Ascending aorta (tissue), 2 donors: ENCODE measurements around the gene IFIT1. TPM values are rescaled to one million over a fixed set of nuclear protein-coding genes. Genes with fewer than 3 reads are reported as not detected.
"Not testable (repeated sequence)": the region's sequence is repeated elsewhere in the genome, so short reads cannot be mapped to it uniquely, and the experiment has no call there.

Experiments
- DNase-seq, 2 donors: peaks; one replicate each; pipeline ENCODE4 v3.0.0-alpha.2; 2019; ENCODE audit warnings: low spot score in 2 of 2
- H3K27ac ChIP-seq, 2 donors: fragments of 200-600 bp; sonication (generic); one replicate each; pipeline ENCODE4 v1.5.1; 2016 to 2017; ENCODE audit warnings: mild to moderate bottlenecking in 1 of 2
- H3K27me3 ChIP-seq: fragments of 200-600 bp; sonication (generic); one replicate; pipeline ENCODE4 v1.5.1; 2017
- H3K36me3 ChIP-seq, 2 donors: fragments of 200-600 bp; sonication (generic); one replicate each; pipeline ENCODE4 v1.5.1; 2016
- H3K4me1 ChIP-seq, 2 donors: fragments of 200-600 bp; sonication (generic); one replicate each; pipeline ENCODE4 v1.5.1; 2016 to 2017; ENCODE audit warnings: mild to moderate bottlenecking in 1 of 2
- H3K4me3 ChIP-seq, 2 donors: fragments of 200-600 bp; sonication (generic); one replicate each; pipeline ENCODE4 v1.5.1; 2016 to 2017; ENCODE audit warnings: mild to moderate bottlenecking in 1 of 2
- H3K9me3 ChIP-seq, 2 donors: fragments of 200-600 bp; sonication (generic); one replicate each; pipeline ENCODE4 v1.5.1; 2016
- intact Hi-C: fragments of 100-400 bp; cut with DNase I; formaldehyde crosslinking; loops from one replicate; pipeline ENCODE4 v1.15.1; 2023
- total RNA-seq: library from RNA; depleted of rRNA; stranded (reverse); fragments of >200 nt; gene quantifications from one replicate; pipeline ENCODE4 v1.1.0, GENCODE V29; 2016
- TF ChIP-seq, protein P1 (sequence below), 3 experiments: fragments of 200-600 bp in 2 of 3; fragments of 450-650 bp in 1 of 3; sonication (generic) in 2 of 3; IDR thresholded peaks; one replicate each; pipeline ENCODE4 v1.5.1; 2016 to 2019; ENCODE audit warnings: antibody characterized with exemption in 3 of 3, mild to moderate bottlenecking in 1 of 3, moderate library complexity in 1 of 3

Gene IFIT1
- total RNA-seq, 1 donor from 2014 or later: 28.5 TPM

DNA sequence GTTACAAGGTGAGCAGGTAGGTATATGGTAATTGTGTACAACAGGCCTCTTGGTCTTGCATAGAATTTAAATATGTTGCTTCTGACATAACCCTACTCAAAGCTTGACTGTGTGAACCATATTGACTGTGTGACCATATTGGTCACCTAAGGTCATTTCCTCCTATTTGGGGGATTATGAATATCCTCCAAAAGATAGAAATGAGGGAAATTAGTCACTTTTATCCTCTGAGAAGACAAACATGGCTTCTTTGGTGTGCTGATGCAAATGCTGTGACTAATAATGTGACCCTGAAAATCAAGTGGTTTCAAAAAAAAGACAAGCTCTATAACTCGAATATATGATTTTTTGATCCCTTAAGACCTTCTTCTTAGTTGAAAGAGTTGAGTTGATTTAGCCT is 49.9 kb downstream of the IFIT1 start:
- Histone ChIP-seq H3K27me3 (no peaks in the 10 kb centered on the region), H3K36me3 (no peaks in the 10 kb centered on the region), H3K4me3 (no peak overlapping the region), H3K27ac (no peak overlapping the region), H3K4me1 (no peaks in the 10 kb centered on the region), H3K9me3 (no peaks in the 10 kb centered on the region)
- TF ChIP-seq, protein P1, sequence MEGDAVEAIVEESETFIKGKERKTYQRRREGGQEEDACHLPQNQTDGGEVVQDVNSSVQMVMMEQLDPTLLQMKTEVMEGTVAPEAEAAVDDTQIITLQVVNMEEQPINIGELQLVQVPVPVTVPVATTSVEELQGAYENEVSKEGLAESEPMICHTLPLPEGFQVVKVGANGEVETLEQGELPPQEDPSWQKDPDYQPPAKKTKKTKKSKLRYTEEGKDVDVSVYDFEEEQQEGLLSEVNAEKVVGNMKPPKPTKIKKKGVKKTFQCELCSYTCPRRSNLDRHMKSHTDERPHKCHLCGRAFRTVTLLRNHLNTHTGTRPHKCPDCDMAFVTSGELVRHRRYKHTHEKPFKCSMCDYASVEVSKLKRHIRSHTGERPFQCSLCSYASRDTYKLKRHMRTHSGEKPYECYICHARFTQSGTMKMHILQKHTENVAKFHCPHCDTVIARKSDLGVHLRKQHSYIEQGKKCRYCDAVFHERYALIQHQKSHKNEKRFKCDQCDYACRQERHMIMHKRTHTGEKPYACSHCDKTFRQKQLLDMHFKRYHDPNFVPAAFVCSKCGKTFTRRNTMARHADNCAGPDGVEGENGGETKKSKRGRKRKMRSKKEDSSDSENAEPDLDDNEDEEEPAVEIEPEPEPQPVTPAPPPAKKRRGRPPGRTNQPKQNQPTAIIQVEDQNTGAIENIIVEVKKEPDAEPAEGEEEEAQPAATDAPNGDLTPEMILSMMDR (IDR thresholded peaks at IDR 0.05): no peak
- intact Hi-C loops: no loop called here
- no peak for DNase-seq

DNA sequence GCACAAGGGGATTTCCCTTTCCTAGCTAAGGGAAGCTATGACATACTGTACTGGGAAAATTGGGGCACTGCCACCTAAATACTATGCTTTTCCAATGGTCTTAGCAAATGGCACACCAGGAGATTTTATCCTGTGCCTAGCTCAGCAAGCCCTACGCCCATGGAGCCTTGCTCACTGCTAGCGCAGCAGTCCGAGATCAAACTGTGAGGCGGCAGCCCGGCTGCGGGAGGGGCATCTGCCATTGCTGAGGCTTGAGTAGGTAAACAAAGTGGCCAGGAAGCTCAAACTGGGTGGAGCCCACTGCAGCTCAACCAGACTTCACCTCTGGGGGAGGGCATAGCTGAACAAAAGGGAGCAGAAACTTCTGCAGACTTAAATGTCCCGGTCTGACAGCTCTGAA is 52.4 kb downstream of the IFIT1 start:
- H3K4me1 ChIP-seq, H3K36me3 ChIP-seq, H3K9me3 ChIP-seq, DNase-seq, H3K4me3 ChIP-seq, H3K27ac ChIP-seq, intact Hi-C loops, H3K27me3 ChIP-seq: not testable (repeated sequence)

DNA sequence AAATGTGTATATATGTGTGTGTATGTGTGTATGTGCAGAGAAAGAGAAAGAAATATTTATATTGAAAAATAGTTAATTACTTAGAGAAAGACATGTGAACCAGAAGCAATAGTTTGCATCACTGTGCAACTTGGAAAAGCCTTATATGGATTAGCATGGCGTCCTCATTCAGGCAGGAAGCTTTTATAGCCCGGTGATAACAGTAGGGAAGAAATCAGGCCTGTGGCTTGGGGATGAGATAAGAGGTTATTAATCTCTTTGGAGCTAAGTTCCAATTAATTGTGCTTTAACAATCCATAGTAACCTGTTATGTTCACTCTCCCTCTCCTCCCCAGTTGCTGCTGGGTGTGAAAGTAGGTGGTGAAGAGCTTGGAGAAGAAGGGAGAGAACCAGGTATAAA is 58.5 kb downstream of the IFIT1 start:
- intact Hi-C loops: no loop called here
- Histone ChIP-seq H3K4me1 (no peaks in the 10 kb centered on the region), H3K36me3 (no peaks in the 10 kb centered on the region), H3K27me3 (no peaks in the 10 kb centered on the region), H3K27ac (no peak overlapping the region), H3K9me3 (no peaks in the 10 kb centered on the region), H3K4me3 (no peak overlapping the region)
- TF ChIP-seq, protein P1 (IDR thresholded peaks at IDR 0.05): no peak
- no peak for DNase-seq

DNA sequence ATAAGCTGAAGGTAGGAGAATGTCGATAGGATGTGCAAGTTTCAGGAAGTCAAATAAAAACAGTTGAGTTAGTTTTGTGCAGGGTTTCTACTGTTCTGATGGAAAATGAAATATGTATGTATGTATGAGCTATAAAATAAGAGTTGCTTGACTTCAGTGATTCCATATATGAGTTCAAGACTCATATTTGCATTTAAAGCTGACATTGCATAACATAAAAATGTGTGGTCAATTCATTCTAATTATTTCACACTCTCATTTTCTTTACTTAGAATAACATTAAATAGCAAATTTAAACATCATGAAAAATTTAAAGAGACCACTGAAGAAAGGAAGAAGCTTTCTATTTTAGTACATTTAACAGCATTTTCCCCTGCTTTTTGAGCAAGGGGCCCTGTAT is 59.8 kb downstream of the IFIT1 start:
- H3K4me1 ChIP-seq: no peaks in the 10 kb centered on the region
- H3K27me3 ChIP-seq: no peaks in the 10 kb centered on the region
- H3K36me3 ChIP-seq: no peaks in the 10 kb centered on the region
- H3K4me3 ChIP-seq: no peak overlapping the region
- intact Hi-C loops: no loop called here
- no peaks in the 10 kb centered on the region for H3K9me3 ChIP-seq
- TF ChIP-seq, protein P1 (IDR thresholded peaks at IDR 0.05): no peak
- DNase-seq: no peak
- no peak overlapping the region for H3K27ac ChIP-seq

DNA sequence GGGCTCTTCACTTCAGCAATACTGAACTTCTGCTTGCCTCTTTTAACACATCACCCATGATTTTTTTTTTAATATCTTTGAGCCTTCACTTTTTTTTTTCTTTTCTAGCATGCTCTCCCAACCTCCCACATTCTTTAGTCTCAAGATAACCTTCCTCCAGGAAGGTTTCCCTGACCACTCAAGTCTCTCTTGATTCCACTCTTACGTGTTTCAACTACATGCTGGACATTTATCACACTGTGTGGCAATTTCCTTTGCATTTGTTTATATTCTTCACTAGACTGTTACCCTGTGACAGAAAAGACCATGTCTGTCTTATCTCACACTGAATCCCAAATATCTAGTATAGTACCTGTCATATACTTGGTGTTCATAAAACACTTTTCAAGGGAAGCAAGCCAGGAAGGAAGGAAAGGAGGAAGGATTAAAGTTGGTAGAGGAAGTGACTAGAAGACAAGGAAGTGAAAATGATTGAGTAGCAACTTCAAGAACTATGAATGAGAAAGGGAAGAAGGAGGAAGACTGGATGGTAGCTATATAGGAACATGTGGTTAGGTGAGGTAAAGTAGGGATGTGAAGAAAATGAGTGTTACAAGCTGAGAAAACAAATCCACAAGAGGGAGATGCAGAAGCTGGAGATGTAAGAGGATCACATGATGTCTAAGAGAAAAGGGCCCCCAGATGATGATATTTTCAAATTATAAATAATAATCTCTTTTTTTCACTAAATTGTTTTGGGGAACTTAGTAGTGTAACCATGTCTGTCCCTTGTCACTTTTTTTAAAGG is 62.3 kb downstream of the IFIT1 start:
- no peak overlapping the region for H3K27ac ChIP-seq

More for the DNA sequence above, 62.3 kb downstream of the IFIT1 start:
- intact Hi-C loops: no loop called here
- H3K36me3 ChIP-seq: no peaks in the 10 kb centered on the region
- no peak overlapping the region for H3K4me3 ChIP-seq
- no peak for DNase-seq
- no peaks in the 10 kb centered on the region for H3K27me3 ChIP-seq
- TF ChIP-seq, protein P1 (IDR thresholded peaks at IDR 0.05): no peak
- no peaks in the 10 kb centered on the region for H3K9me3 ChIP-seq
- peaks cover 0 to 3% of the 10 kb centered on the region in 2 donors for H3K4me1 ChIP-seq

Other genes starting within 250 kb of the IFIT1 start
- gene CH25H, start 185.3 kb upstream of the IFIT1 start, total RNA-seq: 1.7 TPM
- 57.9 TPM for gene LIPA, start 140.8 kb upstream of the IFIT1 start, total RNA-seq
- 0.85 TPM for gene IFIT2, start 90.6 kb upstream of the IFIT1 start, total RNA-seq
- 1.9 TPM for gene IFIT3, start 64.6 kb upstream of the IFIT1 start, total RNA-seq
- gene IFIT1B, start 14.6 kb upstream of the IFIT1 start, total RNA-seq: not detected
- gene IFIT5, start 21.9 kb downstream of the IFIT1 start, total RNA-seq: 3.3 TPM
- not detected for gene SLC16A12, start 143.0 kb downstream of the IFIT1 start, total RNA-seq